CD4-positive, alpha-beta T cell treated with Interleukin-15 for 1 hour (primary cell): ENCODE measurements around the gene C1orf159.
"Not testable (repeated sequence)": the region's sequence is repeated elsewhere in the genome, so short reads cannot be mapped to it uniquely, and the experiment has no call there.

Experiments
- DNase-seq: peaks from one replicate; pipeline ENCODE4 v3.0.0-alpha.2; 2020

The C1orf159 gene

DNA sequence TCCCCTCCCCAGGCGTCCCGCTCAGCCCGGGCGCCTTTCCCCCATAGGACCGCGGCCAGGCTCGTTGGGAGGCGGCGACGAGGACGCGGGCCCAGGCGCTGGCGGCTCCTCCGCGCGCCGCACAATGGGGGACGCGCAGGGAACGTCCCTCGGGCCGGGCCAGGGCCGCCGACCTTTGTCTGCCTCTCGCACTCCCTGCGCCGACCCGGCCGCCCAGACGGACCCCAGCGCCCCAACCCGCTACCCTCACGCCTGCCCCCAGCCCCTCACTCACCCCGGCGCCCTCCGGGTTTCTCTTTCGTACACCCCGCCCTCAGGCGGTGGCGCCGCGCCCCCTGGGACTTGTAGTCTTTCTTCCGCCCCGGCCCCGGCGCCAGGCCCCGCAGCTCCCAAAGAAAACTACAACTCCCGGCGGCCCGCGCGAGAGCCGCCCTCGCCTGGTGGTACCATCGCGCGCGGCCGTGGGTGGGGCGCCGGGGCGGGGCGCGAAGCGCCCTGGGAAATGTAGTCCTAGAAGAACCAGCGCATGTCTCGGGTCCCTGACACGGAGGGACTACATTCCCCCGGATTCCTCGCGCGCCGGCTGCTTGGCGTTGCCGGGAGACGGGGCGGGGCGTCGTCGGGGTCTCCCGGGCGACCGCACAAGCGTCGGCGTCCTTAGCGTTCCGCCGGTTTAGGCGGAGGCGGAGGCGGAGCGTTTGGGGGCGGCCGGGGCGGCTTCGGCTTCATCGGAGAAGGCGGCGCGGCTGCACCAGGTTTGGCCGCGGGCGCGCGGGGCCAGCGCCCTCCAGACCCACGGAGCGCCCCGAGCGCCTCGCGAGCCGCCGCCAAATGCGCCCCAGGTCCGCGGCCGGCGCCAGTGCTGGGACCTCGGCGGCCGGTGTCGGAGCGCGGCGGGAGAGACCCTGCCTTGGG, at the start of gene C1orf159:
Gene C1orf159 (minus strand): TSS at position 304 of the 915 bp plus-strand sequence. CDS start 24,546 bp downstream, outside the sequence.
- peak; percentile 99 for DNase-seq

- no peak for DNase-seq
These were observed 49.6 kb upstream of the C1orf159 start for GRCh38 chr1:1165485-1165884.

DNA sequence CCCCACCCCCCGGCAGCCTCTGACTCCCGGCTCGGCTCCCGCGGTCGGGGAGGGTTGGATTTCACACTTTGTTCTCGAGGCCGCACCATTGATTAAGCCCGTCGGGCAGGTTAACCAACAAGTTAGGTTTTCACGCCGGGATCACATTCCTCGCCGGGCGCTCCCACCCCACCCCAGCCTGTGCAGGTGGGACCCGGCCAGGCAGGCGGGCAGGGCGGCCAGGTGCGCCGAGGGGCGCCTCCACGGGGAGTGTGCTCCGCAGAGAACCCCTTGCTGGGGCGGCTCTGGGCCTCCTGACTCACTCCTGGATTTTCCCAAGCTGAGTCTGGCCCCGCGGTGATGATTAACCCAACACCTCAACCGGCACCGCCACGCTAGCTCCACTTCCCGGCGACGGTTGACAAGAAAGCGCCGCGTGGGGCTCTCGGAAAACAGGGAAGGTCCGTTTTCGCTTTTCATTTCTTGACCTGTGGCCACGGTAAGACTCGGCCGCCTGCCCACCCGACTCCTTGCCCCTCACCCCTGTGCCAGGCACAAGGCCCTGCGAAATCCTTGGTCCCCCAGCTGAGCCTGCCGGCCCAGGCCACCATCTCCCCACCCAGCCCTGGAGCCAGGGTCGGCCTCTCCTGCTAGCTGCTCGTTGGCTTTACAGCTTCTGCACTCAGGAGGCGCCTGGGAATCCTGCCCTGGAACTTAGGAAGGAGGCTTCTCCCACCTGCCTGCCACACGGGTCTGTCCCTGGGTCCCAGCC, 49.0 kb upstream of the C1orf159 start:
- DNase-seq, result no peak

GRCh38 chr1:1164361-1164700, 48.4 kb upstream of the C1orf159 start:
- no peak for DNase-seq

- DNase-seq, result no peak
These were observed 47.7 kb upstream of the C1orf159 start for GRCh38 chr1:1163538-1164070.

GRCh38 chr1:1162597-1163537, 47.0 kb upstream of the C1orf159 start:
- DNase-seq, result no peak

DNA sequence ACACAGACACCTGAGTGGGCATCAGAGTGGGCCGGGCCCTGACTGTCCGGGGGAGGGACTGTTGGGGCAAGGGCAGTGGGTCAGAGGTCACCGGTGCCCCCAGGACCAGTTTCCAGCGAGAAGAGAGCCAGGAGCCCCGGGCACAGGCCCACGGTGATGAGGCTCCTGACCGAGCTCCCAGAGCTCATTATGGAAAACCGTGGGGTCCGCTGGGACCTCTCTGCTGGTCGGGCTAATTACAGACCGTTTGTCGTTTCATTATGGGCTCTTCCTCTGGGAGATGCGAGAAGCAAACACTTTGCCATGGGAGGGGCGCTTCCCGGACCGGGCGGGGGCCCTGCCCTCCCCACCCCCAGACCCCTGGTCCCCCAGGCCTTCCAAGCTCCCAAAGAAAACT, 45.8 kb upstream of the C1orf159 start:
- DNase-seq, result no peak

DNA sequence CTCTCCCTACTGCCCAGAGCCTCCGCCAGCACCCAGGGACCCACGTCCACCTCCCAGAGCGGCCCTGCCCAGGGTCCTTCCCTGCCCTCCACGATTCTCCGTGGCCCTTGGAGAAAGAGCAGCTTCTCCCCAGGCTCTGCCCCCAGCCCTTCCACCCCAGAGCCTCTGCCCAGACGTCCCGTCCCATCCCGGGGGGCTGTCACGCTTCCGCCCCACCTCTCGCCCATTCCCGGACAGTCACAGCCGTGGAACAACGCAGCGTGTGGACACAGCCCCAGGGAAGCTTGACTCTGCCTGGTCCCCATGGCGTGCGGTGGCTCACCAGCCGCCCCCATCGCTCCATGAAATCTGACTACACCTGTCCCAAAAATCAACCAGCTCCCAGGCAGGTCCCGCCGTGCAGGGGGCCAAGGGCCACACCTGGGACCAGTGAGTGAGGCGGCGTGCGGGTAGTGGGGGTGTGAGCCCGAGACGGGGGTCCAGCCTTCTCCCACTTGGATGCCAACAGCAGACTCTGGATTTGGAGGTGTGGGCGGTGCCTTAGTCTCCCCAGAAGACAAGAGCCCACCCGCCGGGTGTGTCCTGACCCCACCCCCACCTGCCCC, 45.3 kb upstream of the C1orf159 start:
- DNase-seq, result no peak

GRCh38 chr1:1160281-1160930, 44.5 kb upstream of the C1orf159 start:
- no peak for DNase-seq

DNA sequence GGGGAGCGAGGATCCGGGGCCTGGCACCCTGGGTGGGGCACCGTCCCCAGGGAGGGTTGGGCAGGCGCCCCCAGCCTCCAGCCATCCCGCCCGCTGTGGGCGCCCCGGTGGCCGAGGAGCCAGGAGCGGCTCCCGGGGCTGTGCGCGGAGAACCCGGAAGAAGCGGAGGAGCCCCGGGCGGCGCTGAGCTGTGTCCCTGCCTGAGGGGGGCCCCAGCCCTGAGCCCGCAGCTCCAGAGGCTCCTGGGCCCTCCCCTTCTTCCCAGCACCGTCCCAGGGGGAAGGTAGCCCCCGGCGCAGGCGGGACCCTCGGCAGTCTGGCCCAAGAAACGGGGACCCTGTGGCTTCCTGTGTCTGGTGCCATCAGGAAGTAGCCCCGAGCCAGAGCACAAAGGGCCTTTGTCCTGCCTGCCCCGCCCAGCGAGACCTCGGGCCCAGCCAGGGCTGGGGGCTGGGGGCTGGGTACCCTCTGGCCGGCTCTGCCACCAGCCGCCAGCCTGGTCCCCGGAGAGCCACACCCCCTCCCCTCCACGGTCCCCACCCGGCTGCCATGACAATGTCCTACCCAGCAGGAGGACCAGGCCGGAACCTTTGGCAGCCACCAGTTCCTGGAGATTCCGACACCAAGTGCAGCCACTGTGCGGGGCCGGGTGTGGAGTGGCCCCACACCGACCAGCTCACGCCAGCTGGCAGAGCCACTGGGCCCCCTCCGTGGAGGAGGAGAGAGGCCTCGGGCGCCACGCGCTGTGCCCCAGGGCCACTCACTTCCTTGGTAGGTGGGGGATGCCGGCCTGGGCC, 42.2 kb upstream of the C1orf159 start:
- peak; percentile 27 for DNase-seq

DNA sequence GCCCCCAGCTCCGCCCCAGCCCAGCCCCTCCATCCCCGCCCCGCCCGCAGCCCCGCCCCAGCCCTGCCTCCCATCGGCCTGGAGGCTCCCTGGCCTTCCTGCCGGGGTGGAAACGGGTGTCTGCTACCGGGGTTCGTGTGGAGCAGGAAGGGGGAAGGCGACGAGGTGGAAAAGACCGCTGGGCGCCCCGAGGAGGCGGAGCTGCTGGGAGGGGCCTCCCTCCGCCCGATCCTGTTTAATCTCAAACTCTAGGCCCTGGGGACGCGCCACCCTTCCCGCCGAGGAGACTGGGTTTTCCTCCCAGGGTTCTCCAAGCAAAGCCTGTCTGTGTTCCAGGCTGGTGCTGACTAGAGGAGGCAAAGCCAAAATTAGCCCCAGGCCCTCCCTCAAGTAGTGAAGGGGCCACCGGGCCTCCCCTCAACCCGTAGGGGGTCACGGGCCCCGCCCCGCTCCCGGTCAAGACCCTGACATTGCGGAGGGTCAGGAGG, 41.6 kb upstream of the C1orf159 start:
- DNase-seq, result peak; percentile 73

DNA sequence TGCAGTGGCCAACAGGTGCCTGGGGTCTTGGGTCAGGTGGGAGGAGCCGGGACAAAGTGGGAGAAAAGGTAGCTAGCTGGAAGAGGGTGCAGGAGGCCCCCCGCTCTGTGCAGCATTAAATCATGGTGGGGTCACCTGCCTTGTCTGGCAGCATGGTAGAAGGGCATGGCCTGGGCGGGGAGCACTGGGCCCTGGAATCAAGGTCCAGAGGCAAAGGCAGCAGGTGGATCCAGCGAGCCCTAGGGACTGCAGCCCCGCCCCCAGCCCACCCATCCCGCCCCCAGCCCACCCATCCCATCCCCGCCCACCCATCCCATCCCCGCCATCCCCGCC, 41.1 kb upstream of the C1orf159 start:
- no peak for DNase-seq

DNA sequence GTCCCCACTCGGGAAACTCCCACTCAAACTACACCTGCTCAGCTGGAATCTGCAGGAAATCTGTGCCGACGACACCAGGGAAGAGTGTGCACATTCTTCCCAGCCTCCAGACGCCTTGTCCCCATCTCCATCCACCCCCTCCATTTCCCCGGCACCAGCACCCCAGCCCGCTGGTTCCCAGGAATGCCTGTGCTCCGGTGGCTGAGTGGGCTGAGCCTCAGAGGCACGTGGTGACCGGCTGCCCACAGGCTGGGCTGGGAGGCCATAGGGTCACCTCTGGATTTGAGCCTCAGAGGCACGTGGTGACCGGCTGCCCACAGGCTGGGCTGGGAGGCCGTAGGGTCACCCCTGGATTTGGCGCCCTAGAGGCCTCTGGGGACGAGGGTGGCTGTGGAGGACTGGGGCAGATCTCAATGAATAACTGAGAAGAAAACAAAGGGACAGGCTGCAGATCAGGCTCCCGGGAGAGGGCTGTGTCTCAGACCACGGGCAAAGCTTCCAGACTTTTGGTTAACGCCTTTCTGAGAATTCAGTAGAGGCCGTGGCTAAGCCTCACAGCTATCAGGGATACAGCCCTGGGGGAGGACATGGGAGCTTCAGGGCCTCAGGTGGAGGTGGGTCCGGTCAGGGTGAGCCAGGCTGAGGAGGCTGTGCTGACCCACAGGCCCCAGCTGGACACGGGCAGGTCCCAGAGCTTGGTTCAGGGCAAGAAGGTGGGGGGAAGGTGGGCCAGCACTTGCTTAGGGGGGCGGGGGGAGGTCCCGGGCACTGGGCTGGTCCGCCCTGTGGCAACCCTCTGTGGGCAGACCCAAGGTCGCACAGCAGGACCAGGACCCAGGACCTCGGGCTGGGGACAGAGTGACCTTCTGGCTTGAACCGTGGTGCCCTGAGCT, 40.5 kb upstream of the C1orf159 start:
- DNase-seq, result no peak

GRCh38 chr1:1155258-1155657, 39.4 kb upstream of the C1orf159 start:
- no peak for DNase-seq

DNA sequence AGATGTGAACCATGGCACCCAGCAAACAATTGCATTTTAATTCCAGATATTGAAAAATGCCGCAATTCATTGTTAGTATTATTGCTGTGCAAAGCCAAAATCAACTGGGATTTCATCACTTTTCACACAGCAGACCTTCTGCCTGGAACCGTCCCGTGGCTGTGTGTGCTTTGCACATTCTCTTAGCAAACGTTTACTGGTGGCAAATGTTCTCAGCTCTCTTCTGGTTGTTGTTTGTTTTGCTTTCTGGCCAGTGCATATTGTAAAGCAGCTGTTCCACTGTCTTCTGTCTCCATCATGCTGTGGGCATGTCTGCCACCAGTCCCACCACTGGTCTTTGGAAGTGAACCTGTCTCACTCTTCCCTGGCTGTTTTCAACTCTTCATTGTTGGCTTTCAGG, 38.0 kb upstream of the C1orf159 start:
- no peak for DNase-seq

GRCh38 chr1:1153215-1153614, 37.3 kb upstream of the C1orf159 start:
- DNase-seq, result not testable (repeated sequence)

- DNase-seq, result not testable (repeated sequence)
These were observed 36.5 kb upstream of the C1orf159 start for GRCh38 chr1:1152431-1152830.

DNA sequence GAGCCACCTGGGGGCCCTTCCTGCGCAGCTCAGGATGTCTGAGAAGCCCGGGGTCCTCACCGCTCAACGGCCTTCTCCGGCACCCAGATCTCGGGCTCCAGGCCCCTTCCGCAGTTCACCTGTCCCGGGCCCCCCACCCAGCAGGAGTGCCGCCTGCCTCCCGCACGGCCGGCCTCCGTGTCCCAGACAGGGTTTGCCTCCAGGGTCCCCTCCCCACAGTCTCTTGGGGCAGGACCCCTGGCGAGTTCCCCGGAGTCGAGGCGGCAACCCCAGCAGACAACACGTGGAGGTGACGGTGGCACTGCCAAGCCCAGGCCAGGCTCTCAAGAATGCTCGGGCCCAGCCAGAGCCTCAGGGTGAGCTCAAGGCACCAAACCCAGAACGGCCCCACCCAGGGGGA, 35.4 kb upstream of the C1orf159 start:
- DNase-seq, result no peak

DNA sequence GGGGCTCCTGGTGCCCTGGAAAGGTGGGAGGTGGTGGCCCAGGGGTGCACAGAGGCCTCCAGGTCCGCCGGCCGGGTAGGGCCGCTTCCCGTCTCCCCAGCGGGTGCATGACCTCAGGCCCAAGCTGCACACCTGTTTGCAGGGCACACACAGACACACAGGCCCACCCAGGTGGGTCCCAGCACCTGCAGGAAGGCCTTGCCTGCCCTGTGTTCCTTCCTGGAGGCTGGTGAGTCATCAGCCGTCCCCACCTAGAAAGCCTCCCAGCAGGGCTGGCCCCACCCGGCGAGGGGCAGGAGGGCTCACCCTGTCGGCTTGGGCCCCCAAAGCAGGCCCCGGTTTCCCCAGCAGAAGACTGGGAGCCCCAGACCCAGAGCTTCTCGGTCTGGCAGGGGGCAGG, 34.2 kb upstream of the C1orf159 start:
- no peak for DNase-seq

- DNase-seq, result no peak
These were observed 33.5 kb upstream of the C1orf159 start for GRCh38 chr1:1149416-1149815.
